ENCODE results near the gene TPSB2.

DNA sequence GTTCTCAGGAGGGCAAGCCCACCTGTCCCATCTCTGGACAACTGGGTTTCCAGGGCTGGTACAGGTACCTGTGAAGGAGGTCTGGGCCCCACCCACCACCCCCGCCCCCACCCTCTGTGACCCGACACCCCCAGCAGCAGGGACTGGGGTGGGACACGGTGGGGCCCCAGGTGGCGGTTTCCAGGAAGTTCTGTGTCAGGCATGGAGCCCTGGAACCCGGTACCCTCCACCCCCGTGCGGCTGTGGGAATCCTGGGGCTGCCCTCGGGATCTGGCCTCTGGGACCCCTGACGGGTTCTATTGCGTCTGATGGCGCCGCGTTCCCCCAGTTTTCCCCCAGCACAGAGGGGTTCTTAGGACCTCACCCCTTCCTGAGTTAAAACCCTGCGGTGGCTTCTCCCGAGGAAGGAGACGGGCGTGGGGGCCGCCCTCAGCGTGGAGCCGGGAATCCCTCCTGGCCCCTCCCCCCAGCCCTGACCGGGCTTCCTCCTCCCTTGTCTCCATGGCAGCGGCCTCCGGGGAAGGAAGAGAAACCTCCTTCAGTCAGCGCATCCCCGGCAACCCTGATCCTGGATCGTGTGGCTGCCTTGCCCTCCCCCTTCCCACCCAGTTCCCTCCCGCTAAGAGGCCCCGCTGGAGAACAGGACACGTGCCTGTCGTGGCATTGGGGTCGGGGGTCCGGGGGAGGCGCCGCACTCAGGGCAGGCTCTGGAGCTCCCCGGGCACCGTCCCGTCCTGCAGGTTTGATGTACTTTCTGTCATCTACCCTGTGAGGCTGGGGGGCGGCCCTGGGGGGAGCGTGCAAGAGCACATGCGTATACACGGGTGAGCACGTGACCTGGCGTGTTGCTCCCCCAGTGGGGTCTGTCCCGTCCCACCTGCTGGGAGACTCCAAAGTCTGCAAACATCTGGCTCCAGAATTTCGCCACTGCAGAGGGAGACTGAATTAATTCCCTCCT is 46.8 kb downstream of the TPSB2 start:
- TF ChIP-seq, protein P1, sequence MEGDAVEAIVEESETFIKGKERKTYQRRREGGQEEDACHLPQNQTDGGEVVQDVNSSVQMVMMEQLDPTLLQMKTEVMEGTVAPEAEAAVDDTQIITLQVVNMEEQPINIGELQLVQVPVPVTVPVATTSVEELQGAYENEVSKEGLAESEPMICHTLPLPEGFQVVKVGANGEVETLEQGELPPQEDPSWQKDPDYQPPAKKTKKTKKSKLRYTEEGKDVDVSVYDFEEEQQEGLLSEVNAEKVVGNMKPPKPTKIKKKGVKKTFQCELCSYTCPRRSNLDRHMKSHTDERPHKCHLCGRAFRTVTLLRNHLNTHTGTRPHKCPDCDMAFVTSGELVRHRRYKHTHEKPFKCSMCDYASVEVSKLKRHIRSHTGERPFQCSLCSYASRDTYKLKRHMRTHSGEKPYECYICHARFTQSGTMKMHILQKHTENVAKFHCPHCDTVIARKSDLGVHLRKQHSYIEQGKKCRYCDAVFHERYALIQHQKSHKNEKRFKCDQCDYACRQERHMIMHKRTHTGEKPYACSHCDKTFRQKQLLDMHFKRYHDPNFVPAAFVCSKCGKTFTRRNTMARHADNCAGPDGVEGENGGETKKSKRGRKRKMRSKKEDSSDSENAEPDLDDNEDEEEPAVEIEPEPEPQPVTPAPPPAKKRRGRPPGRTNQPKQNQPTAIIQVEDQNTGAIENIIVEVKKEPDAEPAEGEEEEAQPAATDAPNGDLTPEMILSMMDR (conservative IDR thresholded peaks at IDR 0.05 in 1 of 2, IDR thresholded peaks at IDR 0.05 in 1 of 2; ENCODE audit: low read depth in 1 of 2, low read length in 2 of 2) = no peak
- no peak for TF ChIP-seq EZH2 (IDR thresholded peaks at IDR 0.05; ENCODE audit: low read length, missing control alignments)

Measured in fibroblast of lung (primary cell).